ENCODE measurements around the gene USP27X. TPM values are rescaled to one million over a fixed set of nuclear protein-coding genes. Genes with fewer than 3 reads are reported as not detected.

Gene USP27X
- total RNA-seq: 1 to 10 TPM; 1.2 to 3.1 TPM

GRCh38 chrX:49878834-49879655 lies at the start of gene USP27X:
USP27X (plus strand) TSS chrX:49879484; CDS start chrX:49880308, 824 bp downstream.
- DNase-seq (ENCODE audit: low spot score in 2 of 2) (peak; percentile 63 to 70), ATAC-seq (peak; percentile 88 to 91)
- peak within 1 kb of the TSS; percentile 44 to 67 for H3K27ac Mint-ChIP-seq
- no peaks in the 10 kb centered on the region for H3K9me3 Mint-ChIP-seq
- H3K36me3 Mint-ChIP-seq: peaks cover 0 to 6% of the 10 kb centered on the region in 2 donors

GRCh38 chrX:49838374-49838773 lies 40.9 kb upstream of the USP27X start:
- H3K36me3 Mint-ChIP-seq: no peaks in the 10 kb centered on the region

GRCh38 chrX:49840679-49841078 lies 38.6 kb upstream of the USP27X start:
- Mint-ChIP-seq H3K36me3 (no peaks in the 10 kb centered on the region), H3K27ac (no peak overlapping the region), H3K9me3 (no peaks in the 10 kb centered on the region)
- ATAC-seq: peak; percentile 58 to 83
- DNase-seq (ENCODE audit: low spot score in 2 of 2): peak in 1 of 2 donors; percentile 42

More at GRCh38 chrX:49838374-49838773, 40.9 kb upstream of the USP27X start:
- Mint-ChIP-seq H3K27ac (no peak overlapping the region), H3K9me3 (no peaks in the 10 kb centered on the region)
- peak in 1 of 2 donors; percentile 34 for ATAC-seq
- no peak for DNase-seq (ENCODE audit: low spot score in 2 of 2)

GRCh38 chrX:49842621-49843020 lies 36.7 kb upstream of the USP27X start:
- no peaks in the 10 kb centered on the region for H3K36me3 Mint-ChIP-seq
- H3K9me3 Mint-ChIP-seq: no peaks in the 10 kb centered on the region
- DNase-seq (ENCODE audit: low spot score in 2 of 2) (no peak), ATAC-seq (no peak)
- no peak overlapping the region for H3K27ac Mint-ChIP-seq

GRCh38 chrX:49844611-49845010 lies 34.7 kb upstream of the USP27X start:
- DNase-seq (ENCODE audit: low spot score in 2 of 2) (no peak), ATAC-seq (no peak)
- Mint-ChIP-seq H3K36me3 (no peaks in the 10 kb centered on the region), H3K9me3 (no peaks in the 10 kb centered on the region), H3K27ac (no peak overlapping the region)

GRCh38 chrX:49845701-49846403 lies 33.4 kb upstream of the USP27X start:
- H3K9me3 Mint-ChIP-seq: no peaks in the 10 kb centered on the region
- H3K27ac Mint-ChIP-seq: no peak overlapping the region
- DNase-seq (ENCODE audit: low spot score in 2 of 2): no peak
- no peak for ATAC-seq
- H3K36me3 Mint-ChIP-seq: no peaks in the 10 kb centered on the region

- Mint-ChIP-seq H3K9me3 (no peaks in the 10 kb centered on the region), H3K27ac (no peak overlapping the region), H3K36me3 (no peaks in the 10 kb centered on the region)
- ATAC-seq (no peak), DNase-seq (ENCODE audit: low spot score in 2 of 2) (no peak)
Measured at GRCh38 chrX:49846522-49846921, 32.8 kb upstream of the USP27X start.

- no peaks in the 10 kb centered on the region for H3K36me3 Mint-ChIP-seq
- DNase-seq (ENCODE audit: low spot score in 2 of 2): no peak
- H3K9me3 Mint-ChIP-seq: no peaks in the 10 kb centered on the region
- ATAC-seq: no peak
- H3K27ac Mint-ChIP-seq: no peak overlapping the region
Measured at GRCh38 chrX:49848275-49848674, 31.0 kb upstream of the USP27X start.

- no peak for ATAC-seq
- Mint-ChIP-seq H3K9me3 (no peaks in the 10 kb centered on the region), H3K36me3 (no peaks in the 10 kb centered on the region), H3K27ac (no peak overlapping the region)
- DNase-seq (ENCODE audit: low spot score in 2 of 2): no peak
Measured at GRCh38 chrX:49850028-49850427, 29.3 kb upstream of the USP27X start.

GRCh38 chrX:49853661-49854060 lies 25.6 kb upstream of the USP27X start:
- Mint-ChIP-seq H3K36me3 (no peaks in the 10 kb centered on the region), H3K9me3 (no peaks in the 10 kb centered on the region), H3K27ac (no peak overlapping the region)
- DNase-seq (ENCODE audit: low spot score in 2 of 2): no peak
- ATAC-seq: no peak

GRCh38 chrX:49856819-49857218 lies 22.5 kb upstream of the USP27X start:
- Mint-ChIP-seq H3K36me3 (no peaks in the 10 kb centered on the region), H3K27ac (no peak overlapping the region), H3K9me3 (no peaks in the 10 kb centered on the region)
- DNase-seq (ENCODE audit: low spot score in 2 of 2): no peak
- ATAC-seq: no peak

- H3K27ac Mint-ChIP-seq: no peak overlapping the region
- no peak for DNase-seq (ENCODE audit: low spot score in 2 of 2)
- ATAC-seq: no peak
- H3K36me3 Mint-ChIP-seq: no peaks in the 10 kb centered on the region
- H3K9me3 Mint-ChIP-seq: no peaks in the 10 kb centered on the region
Measured at GRCh38 chrX:49858341-49858740, 20.9 kb upstream of the USP27X start.

- ATAC-seq: no peak
- DNase-seq (ENCODE audit: low spot score in 2 of 2): no peak
- H3K36me3 Mint-ChIP-seq: no peaks in the 10 kb centered on the region
Measured at GRCh38 chrX:49859491-49859890, 19.8 kb upstream of the USP27X start.

GRCh38 chrX:49860867-49861535 lies 18.3 kb upstream of the USP27X start:
- Mint-ChIP-seq H3K27ac (no peak overlapping the region), H3K9me3 (no peaks in the 10 kb centered on the region), H3K36me3 (no peaks in the 10 kb centered on the region)
- DNase-seq (ENCODE audit: low spot score in 2 of 2) (no peak), ATAC-seq (no peak)

More at GRCh38 chrX:49859491-49859890, 19.8 kb upstream of the USP27X start:
- Mint-ChIP-seq H3K9me3 (no peaks in the 10 kb centered on the region), H3K27ac (no peak overlapping the region)

GRCh38 chrX:49862093-49862492 lies 17.2 kb upstream of the USP27X start:
- no peaks in the 10 kb centered on the region for H3K36me3 Mint-ChIP-seq
- H3K27ac Mint-ChIP-seq: no peak overlapping the region
- DNase-seq (ENCODE audit: low spot score in 2 of 2): no peak
- H3K9me3 Mint-ChIP-seq: no peaks in the 10 kb centered on the region
- ATAC-seq: no peak

GRCh38 chrX:49868739-49869138 lies 10.5 kb upstream of the USP27X start:
- Mint-ChIP-seq H3K36me3 (no peaks in the 10 kb centered on the region), H3K9me3 (no peaks in the 10 kb centered on the region), H3K27ac (no peak overlapping the region)
- DNase-seq (ENCODE audit: low spot score in 2 of 2) (no peak), ATAC-seq (no peak)

GRCh38 chrX:49876750-49877149 lies 2.5 kb upstream of the USP27X start:
- Mint-ChIP-seq H3K9me3 (no peaks in the 10 kb centered on the region), H3K36me3 (peaks cover 0 to 5% of the 10 kb centered on the region in 2 donors), H3K27ac (no peak overlapping the region)
- ATAC-seq (no peak), DNase-seq (ENCODE audit: low spot score in 2 of 2) (peak in 1 of 2 donors; percentile 27)

All from activated naive CD4-positive, alpha-beta T cell treated with anti-CD3 and anti-CD28 coated beads, Interleukin-2, amount 50 U/mL, for 72 hours (primary cell).